NCI-H128 (cell line): ENCODE measurements around the gene HIGD2A.
"Not testable (repeated sequence)": the region's sequence is repeated elsewhere in the genome, so short reads cannot be mapped to it uniquely, and the experiment has no call there.

Experiments
- DNase-seq: peaks from one replicate; lab custom pipeline; 2025; ENCODE audit not compliant: unreplicated experiment; lab: John Stamatoyannopoulos, UW

The HIGD2A gene

GRCh38 chr5:176394096-176394495 lies 5.5 kb downstream of the HIGD2A start:
- no peak for DNase-seq

DNA sequence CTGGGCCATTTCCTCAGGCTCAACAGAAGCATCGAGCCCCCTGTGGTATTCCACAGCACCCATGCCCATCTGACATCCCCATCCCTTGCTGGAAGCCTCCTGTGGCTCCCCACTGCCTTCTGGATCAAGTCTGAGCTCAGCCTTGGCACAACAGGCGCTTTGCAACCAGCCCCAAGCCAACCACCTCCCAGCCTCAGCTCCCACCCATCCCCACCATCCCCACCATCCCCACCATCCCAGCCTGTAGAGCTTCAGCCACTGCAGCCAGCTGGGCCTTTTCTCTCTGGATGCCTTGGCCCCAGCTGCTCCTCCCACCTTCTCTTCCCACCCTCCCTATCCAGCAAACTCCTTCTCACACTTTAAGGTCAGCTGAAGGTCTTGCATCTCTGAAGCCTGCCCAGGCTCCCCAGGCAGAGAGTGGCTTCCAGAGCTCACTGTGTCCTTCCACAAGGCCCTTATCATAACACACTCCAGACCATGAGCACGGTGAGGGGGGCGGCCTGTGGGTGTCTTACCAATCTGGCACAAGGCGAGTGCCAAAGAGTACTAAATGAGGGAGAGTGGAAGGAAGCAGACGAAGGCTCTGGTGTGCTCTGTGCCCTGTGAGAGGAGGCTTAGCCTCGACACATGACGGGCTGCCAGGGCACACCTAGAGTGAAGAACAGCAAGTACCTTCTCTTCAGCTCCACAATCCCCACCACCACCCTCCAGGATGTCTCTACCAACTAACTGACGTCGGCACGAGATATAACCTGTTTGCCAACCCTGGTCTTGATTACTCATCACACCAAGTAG lies 6.5 kb downstream of the HIGD2A start:
- no peak for DNase-seq

DNA sequence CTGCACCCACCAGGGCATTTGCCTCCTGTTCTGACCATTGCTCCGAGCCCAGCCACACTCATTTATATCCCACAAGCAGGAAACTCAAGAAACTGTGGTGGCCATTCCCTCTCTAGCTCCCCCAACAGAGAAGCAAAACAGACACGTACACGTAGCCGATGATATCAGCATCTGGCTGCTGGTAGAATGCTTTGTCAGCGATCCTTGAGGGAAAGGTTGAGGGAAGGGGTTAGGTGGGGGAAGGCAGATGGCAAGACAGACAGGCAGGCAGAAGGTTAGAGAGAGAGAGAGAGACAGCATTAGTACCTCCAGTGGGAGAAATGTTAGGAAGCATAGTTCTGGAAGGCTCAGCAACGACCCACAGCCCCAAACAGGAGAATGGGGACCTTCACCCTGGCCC lies 7.8 kb downstream of the HIGD2A start:
- no peak for DNase-seq

GRCh38 chr5:176397736-176398420 lies 9.3 kb downstream of the HIGD2A start:
- no peak for DNase-seq

DNA sequence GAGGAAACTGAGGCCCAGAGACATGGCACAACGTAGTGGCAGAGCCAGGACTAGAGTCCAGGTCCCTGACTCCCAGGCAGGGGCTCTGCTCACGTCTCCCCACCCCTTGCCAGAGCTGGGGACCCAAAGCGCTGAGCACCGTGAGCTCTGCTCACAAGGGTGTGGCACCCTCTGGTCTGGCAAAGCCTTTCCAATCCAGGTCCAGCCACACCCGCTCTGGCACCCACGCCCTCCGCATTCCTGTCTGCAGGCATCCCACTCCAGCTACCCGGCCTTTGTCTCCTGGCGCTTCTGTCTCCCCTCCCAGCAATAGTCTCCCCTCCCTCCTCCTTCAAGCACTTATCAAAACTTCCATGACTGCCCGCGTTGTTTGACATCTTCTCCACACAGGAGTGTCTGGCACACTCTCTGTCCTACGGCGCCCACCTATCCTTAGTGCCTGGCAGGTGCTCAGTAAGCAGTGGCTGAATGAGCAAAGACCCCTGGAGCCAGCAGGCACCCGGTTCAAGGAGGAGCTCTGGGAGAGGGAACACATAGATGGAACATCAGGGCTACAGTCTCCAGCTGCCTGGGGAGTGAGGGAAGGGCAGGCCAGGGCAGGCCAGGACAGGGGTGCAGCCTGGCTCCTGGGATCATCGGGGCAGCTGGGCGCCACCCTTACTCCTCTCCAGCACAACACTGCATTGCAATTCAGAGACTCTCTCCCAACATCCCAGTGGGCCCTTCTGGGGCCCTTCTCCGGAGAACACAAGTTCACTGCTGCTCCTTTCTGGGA lies 12.0 kb downstream of the HIGD2A start:
- no peak for DNase-seq

- no peak for DNase-seq
Observed at GRCh38 chr5:176401281-176402205, 13.0 kb downstream of the HIGD2A start.

DNA sequence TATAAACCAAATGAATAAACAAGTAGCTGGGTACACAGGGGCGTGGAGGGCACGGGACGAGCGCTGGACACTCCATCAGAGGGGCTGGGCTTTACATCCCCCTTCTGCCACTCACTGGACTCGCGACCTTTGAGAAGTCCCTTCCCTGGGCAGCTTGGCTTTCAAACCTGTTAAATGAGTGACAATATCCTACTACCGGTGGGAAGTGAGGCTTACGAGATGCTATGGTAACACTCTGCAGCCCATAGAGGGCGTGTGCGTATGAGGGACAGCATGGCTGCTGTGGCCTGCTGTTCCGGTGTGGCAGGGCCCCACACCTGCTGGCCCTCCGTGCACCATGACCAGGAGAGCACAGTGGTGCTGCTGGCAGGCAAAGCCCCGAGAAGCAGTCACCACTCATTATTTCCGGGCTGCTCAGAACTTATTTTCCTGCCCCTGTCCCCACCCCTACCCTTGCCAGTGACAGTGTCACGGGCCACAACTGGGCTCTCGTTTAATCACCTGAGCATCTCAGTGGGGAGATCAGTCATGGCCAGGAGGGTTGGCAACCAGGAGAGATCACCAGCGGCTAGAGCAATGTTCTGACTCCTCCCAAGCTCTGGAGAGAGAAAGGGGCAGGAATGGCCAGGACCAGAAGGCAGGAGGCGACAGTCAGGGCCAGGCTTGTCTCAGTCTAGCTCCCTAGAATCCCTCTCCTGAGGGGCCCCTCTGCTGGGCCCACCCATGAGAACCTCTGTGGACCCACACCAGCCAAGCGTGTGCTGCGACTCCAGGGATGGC lies 17.3 kb downstream of the HIGD2A start:
- DNase-seq = no peak

GRCh38 chr5:176406436-176407052 lies 18.0 kb downstream of the HIGD2A start:
- DNase-seq = no peak

- no peak for DNase-seq
Observed at GRCh38 chr5:176407456-176408251, 19.1 kb downstream of the HIGD2A start.

DNA sequence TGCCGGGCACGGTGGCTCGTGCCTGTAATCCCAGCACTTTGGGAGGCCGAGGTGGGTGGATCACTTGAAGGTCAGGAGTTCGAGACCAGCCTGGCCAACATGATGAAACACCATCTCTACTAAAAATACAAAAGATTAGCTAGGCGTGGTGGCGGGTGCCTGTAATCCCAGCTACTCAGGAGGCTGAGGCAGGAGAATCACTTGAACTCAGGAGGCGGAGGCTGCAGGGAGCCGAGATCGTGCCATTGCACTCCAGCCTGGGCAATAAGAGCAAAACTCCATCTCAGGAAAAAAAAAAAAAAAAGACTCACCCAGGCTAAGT lies 19.7 kb downstream of the HIGD2A start:
- DNase-seq = not testable (repeated sequence)

DNA sequence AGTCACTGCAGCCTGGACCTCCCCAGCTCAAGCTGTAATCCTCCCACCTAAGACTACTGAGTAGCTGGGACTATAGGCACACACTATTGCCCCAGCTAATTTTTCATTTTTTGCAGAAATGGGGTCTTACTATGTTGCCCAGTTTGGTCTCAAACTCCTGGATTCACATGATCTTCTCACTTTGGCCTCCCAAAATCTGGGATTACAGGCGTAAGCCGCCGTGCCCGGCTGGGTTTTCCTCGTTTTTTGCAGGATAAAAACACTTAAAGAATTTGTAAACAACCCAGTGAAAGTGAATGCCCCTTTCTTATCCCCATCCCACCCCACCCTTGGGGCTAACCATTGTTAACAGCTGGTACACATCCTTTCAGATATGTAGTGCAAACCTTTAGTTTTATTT lies 20.0 kb downstream of the HIGD2A start:
- no peak for DNase-seq

DNA sequence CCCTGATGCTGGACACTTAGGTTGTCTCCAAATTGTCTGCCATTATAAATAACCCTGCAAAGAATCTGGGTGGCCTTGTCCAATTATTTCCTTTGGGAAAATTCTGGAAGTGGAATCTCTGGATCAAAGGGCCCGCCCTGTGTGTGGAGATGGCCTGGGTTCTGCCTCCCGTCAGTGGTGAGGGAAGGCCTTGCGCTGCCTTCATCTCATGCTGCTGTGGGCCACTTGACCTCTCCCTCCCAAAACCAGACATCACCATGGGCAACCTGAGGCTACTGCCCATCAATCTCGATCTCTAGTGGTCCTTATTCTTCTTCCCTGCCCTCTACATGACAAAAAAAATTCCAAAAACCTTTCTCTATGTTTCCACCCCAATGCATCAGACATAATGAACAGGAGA lies 21.2 kb downstream of the HIGD2A start:
- DNase-seq = no peak

DNA sequence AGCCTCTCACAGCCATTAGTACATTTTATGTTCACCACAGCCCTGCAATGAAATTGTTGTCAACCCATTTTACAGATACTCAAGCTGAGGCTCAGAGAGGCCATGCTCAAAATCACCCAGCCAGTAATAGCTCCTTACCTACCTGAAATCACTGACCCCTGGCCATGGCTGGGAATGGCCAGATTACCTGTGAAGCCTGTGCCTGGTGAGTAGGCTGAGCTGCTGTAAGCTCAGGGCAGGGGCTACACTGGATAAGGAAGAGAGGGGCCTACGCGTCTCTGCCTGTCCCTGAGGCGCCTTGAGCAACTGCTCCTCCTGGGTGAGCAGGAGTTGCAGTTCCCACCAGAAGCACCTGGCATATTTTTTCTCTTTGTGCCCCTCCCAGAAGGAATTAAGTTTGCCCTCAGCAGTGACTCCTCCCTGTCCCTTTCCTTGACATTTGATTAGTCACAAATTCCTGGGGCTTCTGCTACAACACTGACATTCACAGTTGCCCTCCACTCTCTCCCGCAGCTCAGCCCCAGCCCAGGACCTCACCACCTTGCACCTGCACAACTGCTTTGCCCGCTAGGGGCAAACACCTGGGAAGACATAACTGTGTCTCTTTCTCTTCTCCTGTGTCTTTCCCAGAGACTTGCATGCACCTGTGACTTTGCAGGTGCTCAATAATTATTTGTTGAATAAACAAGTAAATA lies 22.1 kb downstream of the HIGD2A start:
- DNase-seq = no peak

DNA sequence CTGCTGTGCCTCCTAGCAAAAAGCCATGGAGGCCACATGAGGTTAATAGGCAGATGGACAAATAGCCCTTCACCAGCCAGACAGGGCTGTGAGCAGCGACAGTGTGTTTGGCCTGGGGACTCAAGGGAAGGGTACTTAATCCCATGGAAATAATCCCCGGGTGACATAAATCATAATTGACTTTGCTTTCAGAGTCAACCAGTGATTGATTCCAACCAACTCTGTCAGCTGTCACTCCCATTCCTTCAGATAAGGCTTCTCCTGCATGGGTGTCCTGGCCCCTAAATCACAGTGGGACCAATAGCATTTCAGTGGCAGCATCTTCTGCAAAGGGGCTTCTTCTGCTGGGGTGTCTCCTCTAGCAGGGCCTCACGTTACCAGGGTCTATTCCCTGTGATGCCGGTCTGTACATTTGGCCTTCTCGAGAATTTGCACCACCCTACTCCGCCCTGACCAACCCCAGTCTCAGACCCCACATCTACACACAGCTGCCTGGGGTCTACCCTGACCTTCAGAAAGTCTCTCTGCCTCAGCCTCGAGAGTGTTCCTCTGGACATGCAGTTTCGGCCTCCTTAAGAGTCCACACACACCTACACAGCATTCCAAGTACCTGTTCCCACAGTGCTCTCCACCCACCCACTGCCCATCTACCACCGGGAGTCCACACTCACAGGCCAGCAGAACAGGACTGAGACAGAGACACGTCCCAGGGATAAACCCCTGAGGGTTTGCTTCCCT lies 24.1 kb downstream of the HIGD2A start:
- DNase-seq = no peak

DNA sequence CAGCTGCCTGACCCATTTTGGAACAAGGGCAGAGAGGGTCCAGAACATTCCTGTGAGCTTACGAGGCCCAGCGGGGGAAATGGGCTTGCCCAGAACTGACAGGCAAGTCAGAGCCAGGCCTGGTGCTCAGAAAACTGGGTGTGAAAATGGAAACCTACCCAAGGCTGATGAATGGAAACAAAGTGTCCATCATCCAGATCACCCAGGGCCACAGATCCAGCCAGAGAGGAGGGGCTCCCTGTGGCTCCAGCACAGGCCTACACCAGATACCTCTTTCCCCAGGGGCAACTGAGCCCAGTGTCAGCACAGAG lies 24.7 kb downstream of the HIGD2A start:
- DNase-seq = no peak

- no peak for DNase-seq
Observed at GRCh38 chr5:176413709-176414191, 25.2 kb downstream of the HIGD2A start.

GRCh38 chr5:176414704-176415103 lies 26.2 kb downstream of the HIGD2A start:
- no peak for DNase-seq
